ENCODE data around the gene LAP3. TPM values are rescaled to one million over a fixed set of nuclear protein-coding genes. Genes with fewer than 3 reads are reported as not detected.

The LAP3 gene
- total RNA-seq, 4 donors from 2014 or later, result 10.9 to 87.1 (median 50.8) TPM

GRCh38 chr4:17554568-17554967, 22.4 kb upstream of the LAP3 start:
- no peaks in the 10 kb centered on the region for H3K4me1 ChIP-seq
- no peak for TF ChIP-seq CTCF (IDR thresholded peaks at IDR 0.05)
- TF ChIP-seq POLR2A (IDR thresholded peaks at IDR 0.05), result no peak
- intact Hi-C loops (cut with DNase I; ENCODE audit: low total_unique reads), result loop anchor here (10.0 kb wide), 1 partner anchor 80 kb away; no protein-coding TSS in a partner anchor
- DNase-seq, result no peak
- H3K27ac ChIP-seq, result no peak overlapping the region
- no peaks in the 10 kb centered on the region for H3K9me3 ChIP-seq
- no peak overlapping the region for H3K4me3 ChIP-seq
- H3K36me3 ChIP-seq, result no peaks in the 10 kb centered on the region
- no peaks in the 10 kb centered on the region for H3K27me3 ChIP-seq

GRCh38 chr4:17556498-17556897, 20.5 kb upstream of the LAP3 start:
- H3K27me3 ChIP-seq, result no peaks in the 10 kb centered on the region
- no peak for TF ChIP-seq POLR2A (IDR thresholded peaks at IDR 0.05)
- no peak for TF ChIP-seq CTCF (IDR thresholded peaks at IDR 0.05)

GRCh38 chr4:17557880-17558279, 19.1 kb upstream of the LAP3 start:
- Histone ChIP-seq H3K36me3 (no peaks in the 10 kb centered on the region), H3K27ac (no peak overlapping the region), H3K27me3 (no peaks in the 10 kb centered on the region), H3K4me1 (no peaks in the 10 kb centered on the region), H3K4me3 (no peak overlapping the region), H3K9me3 (no peaks in the 10 kb centered on the region)
- DNase-seq, result no peak
- intact Hi-C loops (cut with DNase I; ENCODE audit: low total_unique reads), result loop anchor here (10.0 kb wide), 1 partner anchor 77 kb away; no protein-coding TSS in a partner anchor
- TF ChIP-seq POLR2A (IDR thresholded peaks at IDR 0.05), result no peak
- TF ChIP-seq CTCF (IDR thresholded peaks at IDR 0.05), result no peak

More at GRCh38 chr4:17556498-17556897, 20.5 kb upstream of the LAP3 start:
- no peaks in the 10 kb centered on the region for H3K4me1 ChIP-seq
- no peak for DNase-seq
- H3K9me3 ChIP-seq, result no peaks in the 10 kb centered on the region
- no peak overlapping the region for H3K27ac ChIP-seq
- H3K4me3 ChIP-seq, result no peak overlapping the region
- no peaks in the 10 kb centered on the region for H3K36me3 ChIP-seq
- intact Hi-C loops (cut with DNase I; ENCODE audit: low total_unique reads), result loop anchor here (10.0 kb wide), 1 partner anchor 78 kb away; no protein-coding TSS in a partner anchor

DNA sequence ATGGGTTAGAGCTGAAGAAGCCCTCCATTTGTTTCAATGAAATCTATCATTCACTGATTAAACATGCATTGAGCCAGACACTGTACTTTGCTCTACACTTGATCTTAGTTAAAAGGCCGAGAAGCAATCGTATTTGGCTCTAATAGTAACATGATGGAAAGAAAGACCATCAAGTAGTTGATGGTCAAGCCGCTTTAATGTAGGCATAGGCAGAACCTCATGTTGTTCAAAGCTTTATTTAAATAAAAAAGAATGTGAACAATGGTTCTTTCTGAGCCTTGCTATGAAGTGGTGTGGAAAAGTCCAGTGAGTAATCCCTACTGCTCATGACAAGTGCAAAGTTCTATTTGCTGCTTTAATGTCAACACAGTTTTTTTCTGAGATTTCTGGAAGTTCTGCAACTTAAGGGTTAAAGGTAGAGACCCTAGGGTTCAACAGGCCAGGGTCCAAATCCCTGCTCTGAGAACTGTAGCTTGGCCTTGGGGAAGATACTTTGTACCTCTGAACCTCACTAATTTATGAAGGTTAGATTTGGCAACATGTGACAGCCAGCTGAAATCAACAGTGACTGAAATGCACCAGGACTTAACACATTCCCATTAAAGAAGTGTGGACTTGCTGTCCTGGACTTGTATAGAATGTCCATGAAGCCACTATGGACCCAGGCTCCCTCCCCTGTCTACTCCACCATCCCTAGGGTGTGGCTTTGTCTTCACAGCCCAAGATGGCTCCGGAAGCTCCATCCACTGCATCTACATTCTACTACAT, 17.9 kb upstream of the LAP3 start:
- Histone ChIP-seq H3K27ac (no peak overlapping the region), H3K27me3 (no peaks in the 10 kb centered on the region), H3K9me3 (no peaks in the 10 kb centered on the region), H3K4me3 (no peak overlapping the region), H3K36me3 (no peaks in the 10 kb centered on the region), H3K4me1 (no peaks in the 10 kb centered on the region)
- intact Hi-C loops (cut with DNase I; ENCODE audit: low total_unique reads), result loop anchor here (10.0 kb wide), 1 partner anchor 76 kb away; no protein-coding TSS in a partner anchor
- DNase-seq, result no peak
- TF ChIP-seq CTCF (IDR thresholded peaks at IDR 0.05), result no peak
- no peak for TF ChIP-seq POLR2A (IDR thresholded peaks at IDR 0.05)

GRCh38 chr4:17559709-17560048, 17.3 kb upstream of the LAP3 start:
- intact Hi-C loops (cut with DNase I; ENCODE audit: low total_unique reads), result loop anchor here (10.0 kb wide), 1 partner anchor 75 kb away; no protein-coding TSS in a partner anchor
- Histone ChIP-seq H3K27me3 (no peaks in the 10 kb centered on the region), H3K36me3 (no peaks in the 10 kb centered on the region), H3K4me1 (no peaks in the 10 kb centered on the region), H3K9me3 (no peaks in the 10 kb centered on the region), H3K27ac (no peak overlapping the region), H3K4me3 (no peak overlapping the region)
- TF ChIP-seq CTCF (IDR thresholded peaks at IDR 0.05) (no peak), POLR2A (IDR thresholded peaks at IDR 0.05) (no peak)
- no peak for DNase-seq

Data from uterus (tissue), 4 donors.